ENCODE measurements around the gene RGS9. TPM values are rescaled to one million over a fixed set of nuclear protein-coding genes. Genes with fewer than 3 reads are reported as not detected.

Gene RGS9
- total and polyA plus RNA-seq, 2 experiments from 2014 or later, result 12.8 to 29.6 TPM

- H3K27me3 Mint-ChIP-seq (ENCODE audit: insufficient read depth, low read depth, poor library complexity), result no peaks in the 10 kb centered on the region
- Histone ChIP-seq H3K27me3 (ENCODE audit: insufficient read depth) (no peaks in the 10 kb centered on the region), H3K4me2 (no peak overlapping the region), H3K9me2 (ENCODE audit: insufficient read depth) (peaks cover 2% of the 10 kb centered on the region; the same call in 1 of the 2 replicates), H3K79me2 (replicated peaks; ENCODE audit: insufficient read depth) (no peaks in the 10 kb centered on the region), H3K4me3 (no peak overlapping the region), H2AFZ (peak overlapping the region; percentile 73), H3F3A (replicated peaks; ENCODE audit: low read depth) (no peaks in the 10 kb centered on the region), H3K27ac (ENCODE audit: low read depth) (no peak overlapping the region), H3K4me1 (ENCODE audit: insufficient read depth) (no peaks in the 10 kb centered on the region), H3K36me3 (ENCODE audit: insufficient read depth) (no peaks in the 10 kb centered on the region), H4K20me1 (replicated peaks; ENCODE audit: insufficient read depth) (no peaks in the 10 kb centered on the region)
- no peak for TF ChIP-seq ZNF114 (CRISPR knock-in tag; IDR thresholded peaks at IDR 0.05)
- no peak for TF ChIP-seq EZH2 (IDR thresholded peaks at IDR 0.05; ENCODE audit: low read depth, unreplicated experiment)
- no peak for TF ChIP-seq REST (IDR thresholded peaks at IDR 0.05; ENCODE audit: unreplicated experiment)
- no peak for TF ChIP-seq POLR2AphosphoS5 (IDR thresholded peaks at IDR 0.05; ENCODE audit: low read depth)
- TF ChIP-seq NANOG (IDR thresholded peaks at IDR 0.05; ENCODE audit: borderline replicate concordance), result no peak
- TF ChIP-seq ZNF462 (CRISPR knock-in tag; IDR thresholded peaks at IDR 0.05), result no peak
- no peak for TF ChIP-seq ZNF331 (CRISPR knock-in tag; IDR thresholded peaks at IDR 0.05; ENCODE audit: low read depth)
- no peak for TF ChIP-seq EZH2phosphoT487 (IDR thresholded peaks at IDR 0.05; ENCODE audit: unreplicated experiment)
- no peak for TF ChIP-seq CREB1 (CRISPR knock-in tag; IDR thresholded peaks at IDR 0.05; ENCODE audit: low read depth)
- TF ChIP-seq ETS1 (IDR thresholded peaks at IDR 0.05), result no peak
- no peak for TF ChIP-seq CTCF (conservative IDR thresholded peaks at IDR 0.05; ENCODE audit: low read depth in 2 of 2)
- TF ChIP-seq STAT1 (IDR thresholded peaks at IDR 0.05; ENCODE audit: unreplicated experiment), result no peak
- no peak for TF ChIP-seq JUNB (IDR thresholded peaks at IDR 0.05; ENCODE audit: unreplicated experiment)
- no peaks in the 10 kb centered on the region for H3K36me3 Mint-ChIP-seq (ENCODE audit: low read depth)
- ATAC-seq, result peak; percentile 77
- H3K4me1 Mint-ChIP-seq, result peaks cover 4% of the 10 kb centered on the region; the same call in 2 of the 3 replicates
- no peak overlapping the region for H3K4me3 Mint-ChIP-seq
- peaks cover 3% of the 10 kb centered on the region; the same call in 2 of the 3 replicates for H3K9me3 Mint-ChIP-seq
- 0 out of 2 replicates have a peak overlapping the region, but pooled peaks have one; percentile 17 for H3K27ac Mint-ChIP-seq
- no peak for DNase-seq (ENCODE audit: low spot score)
These were observed 133.5 kb downstream of the RGS9 start for GRCh38 chr17:65270499-65271253.
